ENCODE measurements around the gene ST8SIA4.

ST8SIA4 gene, protein sequence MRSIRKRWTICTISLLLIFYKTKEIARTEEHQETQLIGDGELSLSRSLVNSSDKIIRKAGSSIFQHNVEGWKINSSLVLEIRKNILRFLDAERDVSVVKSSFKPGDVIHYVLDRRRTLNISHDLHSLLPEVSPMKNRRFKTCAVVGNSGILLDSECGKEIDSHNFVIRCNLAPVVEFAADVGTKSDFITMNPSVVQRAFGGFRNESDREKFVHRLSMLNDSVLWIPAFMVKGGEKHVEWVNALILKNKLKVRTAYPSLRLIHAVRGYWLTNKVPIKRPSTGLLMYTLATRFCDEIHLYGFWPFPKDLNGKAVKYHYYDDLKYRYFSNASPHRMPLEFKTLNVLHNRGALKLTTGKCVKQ

DNA sequence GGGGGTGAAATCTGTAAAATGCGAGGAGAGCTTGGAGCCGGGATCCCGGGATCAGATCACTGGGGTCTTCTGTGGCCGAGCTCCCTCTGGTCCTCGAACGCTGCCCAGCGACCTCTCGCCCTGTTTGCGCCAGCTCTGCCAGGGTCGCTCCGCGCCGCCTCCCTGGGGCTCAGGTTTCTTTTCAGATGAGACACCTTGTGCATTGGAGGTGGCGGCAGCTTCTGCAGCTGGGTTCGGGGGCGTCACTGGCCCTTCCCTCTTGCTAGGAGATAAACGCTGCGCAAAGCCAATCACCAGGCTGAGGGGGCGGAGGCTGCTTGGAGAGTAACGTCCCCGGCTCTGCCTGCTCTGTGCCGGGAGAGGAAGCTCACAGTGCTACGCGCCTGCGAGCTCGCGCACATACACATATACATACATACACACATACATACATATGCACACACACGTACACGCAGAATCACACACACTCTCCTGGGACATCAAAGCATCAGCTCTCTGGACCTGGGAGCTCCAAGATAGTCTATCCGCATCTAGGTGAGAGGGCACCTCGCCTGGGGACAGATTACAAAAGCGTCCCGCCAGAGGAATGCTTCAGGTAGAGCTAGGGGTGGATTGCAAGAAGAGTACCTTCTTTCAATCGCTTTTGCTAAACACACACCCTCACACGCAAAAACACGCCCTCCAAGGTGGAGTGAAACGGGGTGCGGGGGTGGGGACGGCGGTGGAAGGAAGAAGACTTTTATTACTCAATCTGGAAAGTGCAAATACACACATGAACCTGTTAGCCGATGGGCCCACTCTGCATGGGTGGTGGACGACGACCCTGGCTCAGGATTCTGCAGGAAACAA, at the start of gene ST8SIA4:
TSS of gene ST8SIA4 (minus strand) at position 244 of the 849 bp plus-strand sequence. CDS start 327 bp downstream, outside the sequence.
- DNase-seq, result peak; percentile 82

GRCh38 chr5:100950985-100951384, 47.9 kb upstream of the ST8SIA4 start:
- DNase-seq, result no peak

GRCh38 chr5:100913298-100913697, 10.2 kb upstream of the ST8SIA4 start:
- DNase-seq, result no peak

GRCh38 chr5:100909034-100909433, 6.0 kb upstream of the ST8SIA4 start:
- DNase-seq, result no peak

DNA sequence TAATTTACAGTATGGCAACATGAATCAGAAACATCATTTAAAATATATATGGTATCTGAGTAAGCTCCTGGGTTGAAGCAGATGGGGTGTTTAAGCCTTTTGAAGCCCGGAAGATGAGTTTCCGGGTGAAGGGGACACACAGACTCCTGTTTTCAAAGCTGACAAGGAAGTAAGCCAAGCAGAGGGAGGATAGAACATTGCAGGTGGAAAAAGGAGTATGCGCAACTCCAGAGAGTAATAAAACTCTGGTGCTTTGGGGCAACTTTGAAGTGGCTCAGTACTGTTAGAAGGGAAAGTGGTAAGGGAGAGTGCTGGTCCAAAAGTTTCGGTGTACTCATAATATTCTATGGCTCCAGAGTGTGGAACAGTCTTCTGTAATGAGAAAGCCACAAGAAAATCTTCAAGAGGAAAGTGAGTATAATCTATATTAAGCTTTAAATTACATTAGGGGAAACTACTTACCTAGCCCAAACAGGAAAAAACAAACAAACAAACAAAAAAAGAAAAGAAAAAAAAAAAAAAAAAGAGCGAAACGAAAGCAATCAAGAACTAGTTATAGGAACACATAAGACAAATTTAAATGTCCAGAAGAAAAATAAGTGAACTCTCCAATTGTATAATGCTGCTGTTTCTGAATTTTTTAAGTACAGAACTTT, 2.3 kb upstream of the ST8SIA4 start:
- no peak for DNase-seq

- no peak for DNase-seq
Observed at GRCh38 chr5:100904259-100904861, 1.3 kb upstream of the ST8SIA4 start.

- DNase-seq, result peak; percentile 40
Observed at GRCh38 chr5:100902440-100903038, 543 bp downstream of the ST8SIA4 start.

DNA sequence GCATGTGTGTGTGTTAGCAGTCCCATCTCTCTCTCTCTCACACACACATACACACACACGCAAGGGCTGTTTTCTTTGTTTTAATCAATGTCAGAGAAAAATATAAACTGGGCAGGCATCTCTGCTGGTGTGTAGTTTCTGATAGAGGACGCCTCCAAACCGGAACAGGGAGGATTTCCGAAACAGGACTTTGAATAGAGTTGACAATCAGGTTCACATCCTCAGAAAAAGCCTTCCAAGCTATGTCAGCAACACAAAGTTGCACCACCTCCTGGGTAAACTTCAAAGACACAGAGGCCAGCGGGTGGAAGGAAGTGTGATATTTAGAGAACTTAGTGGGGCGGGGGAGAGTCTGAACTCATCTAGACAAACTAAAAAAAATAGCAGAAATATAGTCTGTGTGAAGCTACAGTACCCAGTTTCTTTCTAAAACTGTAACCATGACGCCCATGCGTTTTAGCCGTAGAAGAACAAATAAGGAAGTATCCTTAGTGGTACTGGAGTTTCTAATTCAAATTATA, 1.2 kb downstream of the ST8SIA4 start:
- peak; percentile 26 for DNase-seq

GRCh38 chr5:100900796-100901781, 2.0 kb downstream of the ST8SIA4 start:
- DNase-seq, result peak; percentile 75

GRCh38 chr5:100900142-100900795, 2.8 kb downstream of the ST8SIA4 start:
- peak; percentile 51 for DNase-seq

DNA sequence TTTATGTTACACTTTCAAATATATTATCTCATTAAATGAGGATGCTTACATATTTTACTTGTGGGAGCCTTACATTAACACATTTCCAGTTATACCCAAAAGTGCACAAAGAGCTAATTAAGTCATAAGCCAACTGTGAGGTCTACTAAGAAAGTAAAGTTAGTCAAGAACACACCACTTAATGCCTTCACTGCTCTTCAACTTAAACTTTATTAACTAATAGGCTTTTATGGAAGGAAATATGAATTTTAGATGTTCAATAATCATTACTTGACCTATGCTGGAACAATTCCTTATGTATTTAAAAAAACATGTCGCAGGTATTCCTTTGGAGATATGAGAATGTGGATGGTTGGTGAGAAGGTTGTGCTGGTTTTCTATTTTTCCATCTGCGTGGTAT, 3.4 kb downstream of the ST8SIA4 start:
- no peak for DNase-seq

DNA sequence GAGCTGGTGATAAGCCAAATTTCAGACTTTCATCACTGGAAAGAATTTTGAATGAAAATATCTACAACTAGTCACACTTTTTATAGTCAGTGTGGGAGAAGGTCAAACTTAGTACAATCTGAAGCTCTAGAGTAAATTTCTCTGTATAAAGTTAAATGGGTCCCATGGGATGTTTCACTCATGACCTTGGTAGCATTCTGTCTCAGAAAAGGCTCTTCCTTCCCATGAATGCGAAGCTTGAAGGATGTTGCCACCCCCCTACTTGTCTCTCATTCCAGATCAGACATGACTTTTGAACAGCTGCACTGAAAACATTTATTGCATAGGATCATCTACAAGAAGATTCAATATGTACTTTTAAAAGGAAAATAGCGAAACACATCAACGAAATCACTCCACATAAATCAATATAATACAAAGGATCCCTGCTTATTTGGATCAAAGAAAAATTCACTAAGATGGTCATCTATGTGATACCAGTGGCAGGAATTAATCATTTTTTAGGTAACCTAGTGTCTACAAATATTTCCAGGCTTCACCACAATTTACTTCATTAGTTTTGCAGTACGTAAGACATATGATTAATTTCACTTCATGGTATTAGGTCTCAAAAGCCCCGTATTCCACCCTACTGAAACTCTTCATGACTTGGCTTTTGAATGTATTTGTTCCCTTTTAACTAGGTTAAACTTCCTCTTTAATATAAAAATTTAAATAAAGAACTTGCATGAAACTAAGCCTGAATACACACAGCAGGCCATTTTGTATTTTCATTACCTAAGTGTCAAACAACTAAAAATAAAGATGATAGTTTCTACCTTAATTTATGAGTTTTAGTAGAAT, 4.4 kb downstream of the ST8SIA4 start:
- no peak for DNase-seq

DNA sequence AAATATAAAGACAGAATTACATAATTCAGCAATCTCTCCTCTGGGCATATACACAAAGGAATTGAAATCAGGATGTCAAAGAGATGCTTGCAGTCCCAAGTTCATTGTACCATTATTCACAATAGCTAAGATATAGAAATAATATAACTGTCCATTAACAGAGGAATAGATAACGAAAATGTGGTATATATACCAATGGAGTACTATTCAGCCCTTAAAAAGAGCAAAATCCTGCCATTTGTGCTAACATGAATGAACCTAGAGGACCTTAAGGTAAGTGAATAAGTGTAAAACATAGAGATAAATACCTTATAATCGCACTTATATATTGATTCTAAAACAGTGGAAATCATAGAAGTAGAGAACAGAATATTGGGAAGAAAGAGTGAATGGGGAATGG, 7.0 kb downstream of the ST8SIA4 start:
- no peak for DNase-seq

GRCh38 chr5:100890461-100891008, 12.5 kb downstream of the ST8SIA4 start:
- DNase-seq, result no peak

DNA sequence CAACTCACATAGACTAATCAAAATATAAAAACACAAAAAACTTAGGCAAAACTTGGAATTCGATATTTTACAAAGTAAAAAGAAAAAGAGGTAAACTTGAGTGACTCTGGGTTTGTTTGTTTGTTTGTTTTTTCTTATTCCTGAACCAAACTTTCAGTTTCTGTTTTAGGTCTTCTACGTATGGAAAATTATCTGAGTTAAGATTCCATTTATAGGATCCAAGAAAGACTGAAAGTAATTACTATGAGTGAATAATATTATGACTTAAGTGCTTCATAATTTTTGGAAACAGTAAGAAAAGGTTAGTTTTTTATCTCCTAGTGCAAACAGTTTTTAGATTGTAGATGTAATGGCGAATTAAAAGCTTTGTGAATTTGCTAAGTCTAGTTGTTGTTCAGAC, 13.2 kb downstream of the ST8SIA4 start:
- DNase-seq, result no peak

DNA sequence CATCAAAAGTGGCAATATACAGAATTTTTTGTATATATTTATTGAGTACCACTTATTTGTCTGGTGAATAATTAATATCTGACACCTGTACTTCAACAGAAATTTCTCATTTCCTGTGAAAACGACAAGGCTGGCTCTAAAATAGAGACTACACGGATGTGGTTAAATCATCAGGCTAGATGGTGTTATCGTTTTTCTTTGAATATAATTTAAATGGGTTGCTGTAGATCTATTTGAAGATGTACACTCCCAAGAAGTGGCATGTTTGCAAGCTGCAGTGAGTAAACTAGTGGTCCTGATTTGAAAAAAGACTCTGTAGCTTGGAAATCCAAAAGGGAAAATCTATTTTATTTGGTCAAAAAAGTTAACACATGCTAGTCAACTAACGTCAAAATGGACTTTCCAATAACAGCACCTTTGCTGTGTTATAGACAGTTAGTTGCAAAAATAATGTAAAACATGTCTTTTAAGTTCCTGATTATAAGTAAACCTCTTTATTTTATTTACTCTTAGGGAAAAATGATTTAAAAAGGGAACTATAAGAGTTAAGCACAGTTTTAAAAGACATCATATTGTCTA, 13.8 kb downstream of the ST8SIA4 start:
- DNase-seq, result no peak

DNA sequence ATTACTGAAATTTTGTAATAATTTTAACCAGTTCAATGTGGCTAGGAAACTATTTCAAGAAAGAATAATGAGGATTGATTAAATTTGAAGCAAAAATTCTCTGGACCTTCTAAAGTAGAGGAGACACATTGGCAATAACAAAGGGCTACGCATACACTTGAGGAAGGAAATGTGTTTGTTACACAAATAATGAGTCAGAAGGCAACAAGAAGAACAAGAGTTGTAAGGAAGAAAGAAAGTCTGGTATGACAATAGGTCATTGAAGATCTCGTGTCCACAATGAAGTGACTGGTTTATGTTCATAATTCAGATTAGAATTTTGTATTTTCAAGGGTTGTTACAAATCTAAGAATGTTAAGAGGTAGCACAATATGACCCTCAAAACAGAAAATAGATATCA, 25.8 kb downstream of the ST8SIA4 start:
- DNase-seq, result no peak

GRCh38 chr5:100872408-100873190, 30.5 kb downstream of the ST8SIA4 start:
- no peak for DNase-seq
